ENCODE results near the gene MACF1.

The MACF1 gene

GRCh38 chr1:39368045-39368444 is 163.6 kb downstream of the MACF1 start:
- DNase-seq: no peak

DNA sequence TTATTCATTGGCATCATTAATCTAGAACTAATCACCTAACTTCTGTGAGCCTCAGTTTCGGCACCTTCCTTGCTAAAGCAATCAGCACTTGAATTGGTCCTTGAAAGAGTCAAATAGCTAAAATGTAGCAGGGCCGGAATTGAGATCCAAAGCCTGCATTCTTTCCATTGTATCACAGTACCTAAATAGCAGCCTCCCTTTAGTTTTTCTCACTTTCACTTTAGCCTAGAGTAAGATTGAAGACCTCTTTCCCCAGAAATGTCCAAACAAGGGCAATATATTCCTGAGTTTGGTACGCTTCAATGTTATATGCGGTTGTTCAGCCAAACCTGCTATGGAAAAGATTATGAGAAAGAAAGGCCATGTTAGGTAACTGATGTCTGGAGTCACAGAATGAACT is 165.1 kb downstream of the MACF1 start:
- DNase-seq: no peak

GRCh38 chr1:39370602-39371001 is 166.1 kb downstream of the MACF1 start:
- DNase-seq: no peak

- no peak for DNase-seq
Observed at GRCh38 chr1:39372105-39372504, 167.6 kb downstream of the MACF1 start.

- DNase-seq: no peak
Observed at GRCh38 chr1:39376656-39377055, 172.2 kb downstream of the MACF1 start.

DNA sequence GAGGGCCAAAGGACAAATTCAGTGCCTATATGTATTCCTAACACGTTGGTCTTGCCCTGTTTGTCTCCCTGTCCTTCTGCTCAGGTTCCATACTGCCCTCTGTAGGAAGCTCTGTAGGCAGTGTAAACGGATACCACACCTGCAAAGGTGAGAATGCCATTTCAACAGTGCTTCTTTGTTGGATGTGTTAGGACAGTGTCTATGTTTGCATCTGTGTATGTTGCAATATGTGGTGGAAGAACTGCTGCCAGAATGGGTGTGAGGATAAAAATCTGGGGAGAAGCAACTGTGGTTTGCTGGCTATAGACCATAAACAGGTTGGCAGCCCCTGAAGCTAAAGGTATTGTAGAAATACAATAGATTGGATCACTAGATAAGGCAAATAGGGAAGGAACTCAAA is 173.9 kb downstream of the MACF1 start:
- DNase-seq: no peak

- no peak for DNase-seq
Observed at GRCh38 chr1:39379187-39379586, 174.7 kb downstream of the MACF1 start.

DNA sequence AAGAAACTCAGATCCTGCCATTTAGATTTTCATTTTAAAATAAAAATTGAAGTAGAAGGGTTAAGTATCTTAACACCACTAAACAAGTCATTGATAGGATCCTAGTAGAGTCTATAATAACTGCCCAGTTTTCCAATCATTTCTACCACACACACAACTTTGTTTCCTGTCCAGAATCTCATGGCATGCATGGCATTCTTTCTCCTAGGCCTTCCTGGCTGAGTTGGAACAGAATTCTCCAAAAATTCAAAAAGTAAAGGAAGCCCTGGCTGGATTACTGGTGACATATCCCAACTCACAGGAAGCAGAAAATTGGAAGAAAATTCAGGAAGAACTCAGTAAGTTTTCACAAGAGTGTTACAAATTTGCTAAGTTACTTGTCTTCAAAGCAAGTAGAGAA is 175.5 kb downstream of the MACF1 start:
- no peak for DNase-seq

GRCh38 chr1:39381839-39382238 is 177.3 kb downstream of the MACF1 start:
- no peak for DNase-seq

GRCh38 chr1:39384305-39384704 is 179.8 kb downstream of the MACF1 start:
- DNase-seq: no peak

GRCh38 chr1:39385067-39385988 is 180.8 kb downstream of the MACF1 start:
- no peak for DNase-seq

GRCh38 chr1:39386997-39387396 is 182.5 kb downstream of the MACF1 start:
- DNase-seq: no peak

GRCh38 chr1:39387452-39387851 is 183.0 kb downstream of the MACF1 start:
- no peak for DNase-seq

- DNase-seq: peak; percentile 20
Observed at GRCh38 chr1:39391691-39392679, 187.5 kb downstream of the MACF1 start.

GRCh38 chr1:39392851-39393573 is 188.5 kb downstream of the MACF1 start:
- no peak for DNase-seq

DNA sequence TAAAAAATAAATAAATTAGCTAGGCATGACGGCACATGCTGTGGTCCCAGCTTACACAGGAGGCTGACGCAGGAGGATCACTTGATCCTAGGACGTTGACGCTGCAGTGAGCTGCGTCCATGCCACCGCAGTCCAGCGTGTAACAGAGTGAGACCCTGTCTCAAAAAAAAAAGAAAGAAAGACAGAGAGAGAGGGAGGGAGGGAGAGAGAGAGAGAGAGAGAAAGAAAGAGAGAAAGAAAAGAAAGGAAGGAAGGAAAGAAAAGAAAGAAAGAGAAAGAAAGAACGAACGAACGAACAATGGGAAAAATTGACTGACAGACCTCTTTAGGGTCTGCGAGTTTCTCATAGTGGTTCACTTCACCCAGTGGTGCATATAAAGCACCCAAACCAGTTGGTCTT is 189.2 kb downstream of the MACF1 start:
- no peak for DNase-seq

- no peak for DNase-seq
Observed at GRCh38 chr1:39394059-39394458, 189.6 kb downstream of the MACF1 start.

- DNase-seq: peak; percentile 46
Observed at GRCh38 chr1:39394598-39394997, 190.1 kb downstream of the MACF1 start.

GRCh38 chr1:39395357-39395831 is 190.9 kb downstream of the MACF1 start:
- DNase-seq: no peak

- DNase-seq: no peak
Observed at GRCh38 chr1:39396671-39397070, 192.2 kb downstream of the MACF1 start.

DNA sequence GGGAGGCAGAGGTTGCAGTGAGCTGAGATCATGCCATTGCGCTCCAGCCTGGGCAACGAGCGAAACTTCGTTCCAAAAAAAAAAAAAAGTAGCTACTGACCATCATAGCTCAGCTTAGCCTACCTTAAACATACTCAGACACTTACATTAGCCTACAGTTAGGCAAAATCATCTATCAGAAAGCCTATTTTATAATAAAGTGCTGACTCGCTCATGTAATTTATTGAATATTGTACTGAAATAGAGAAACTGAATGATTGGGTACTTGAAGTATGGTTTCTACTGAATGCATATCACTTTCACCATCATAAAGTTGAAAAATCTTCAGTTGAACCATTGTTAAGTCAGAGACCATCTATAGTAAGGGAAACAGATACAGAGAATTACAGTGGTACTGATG is 193.0 kb downstream of the MACF1 start:
- no peak for DNase-seq

- no peak for DNase-seq
Observed at GRCh38 chr1:39398278-39399021, 194.0 kb downstream of the MACF1 start.
